Hematopoietic multipotent progenitor cell treated with erythropoietin and hydrocortisone succinate and interleukin-3 and kit ligand, for 4 days (in vitro differentiated cells): ENCODE results near the gene NFIX.

ENCODE experiments used
- DNase-seq: peaks from one replicate; pipeline ENCODE4 v3.0.0-alpha.2; 2015

NFIX gene

GRCh38 chr19:13134626-13135025 is 139.4 kb downstream of the NFIX start:
- no peak for DNase-seq

- DNase-seq = no peak
Observed at GRCh38 chr19:13135068-13136062, 140.1 kb downstream of the NFIX start.

DNA sequence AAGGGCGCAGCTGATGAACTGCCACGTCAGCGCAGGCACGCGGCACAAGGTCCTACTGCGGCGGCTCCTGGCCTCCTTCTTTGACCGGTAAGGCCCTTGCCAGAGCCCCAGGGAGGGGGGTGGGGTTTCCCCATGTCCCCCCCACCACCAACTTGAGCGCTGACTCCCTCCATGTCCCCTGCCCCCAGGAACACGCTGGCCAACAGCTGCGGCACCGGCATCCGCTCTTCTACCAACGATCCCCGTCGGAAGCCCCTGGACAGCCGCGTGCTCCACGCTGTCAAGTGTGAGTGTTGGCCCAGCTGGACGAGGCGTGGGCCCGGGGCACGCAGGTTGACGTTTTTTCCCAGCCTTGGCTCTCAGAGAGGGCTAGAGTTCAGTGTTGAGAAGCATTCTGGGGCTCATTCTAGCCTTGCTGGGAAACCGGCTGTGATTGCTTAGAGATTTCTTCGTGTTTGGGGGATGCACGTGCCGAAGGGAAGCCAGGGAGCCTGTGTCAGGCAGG is 142.1 kb downstream of the NFIX start:
- no peak for DNase-seq

DNA sequence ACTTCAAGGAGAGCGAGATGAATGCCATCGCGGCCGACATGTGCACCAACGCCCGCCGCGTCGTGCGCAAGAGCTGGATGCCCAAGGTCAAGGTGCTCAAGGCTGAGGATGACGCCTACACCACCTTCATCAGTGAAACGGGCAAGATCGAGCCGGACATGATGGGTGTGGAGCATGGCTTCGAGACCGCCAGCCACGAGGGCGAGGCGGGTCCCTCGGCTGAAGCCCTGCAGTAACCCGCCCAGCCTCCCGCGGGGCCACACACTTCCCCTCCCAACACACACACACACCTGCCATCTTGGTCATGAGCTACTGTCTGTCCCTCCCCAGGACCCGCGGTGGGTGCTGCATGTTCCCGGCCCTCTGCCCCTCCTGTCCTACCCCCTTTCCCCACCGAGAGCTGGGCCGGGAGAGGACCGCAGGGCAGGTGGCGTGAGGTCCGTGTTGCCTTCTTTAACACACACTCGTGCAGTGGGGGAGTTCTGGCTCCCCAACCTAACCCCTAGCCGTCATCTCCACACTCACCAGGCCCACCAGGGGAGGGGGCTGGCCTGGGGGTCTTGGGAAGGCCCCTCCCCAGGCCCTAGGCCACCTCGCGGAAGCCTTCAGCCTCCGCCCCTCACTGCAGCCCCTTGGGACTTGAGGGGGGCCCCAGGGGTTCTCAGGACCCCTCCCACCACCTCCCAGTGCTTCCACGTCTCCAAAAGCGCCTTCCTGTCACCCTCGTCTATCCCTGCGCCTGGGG is 143.1 kb downstream of the NFIX start:
- no peak for DNase-seq

- DNase-seq = no peak
Observed at GRCh38 chr19:13138916-13139198, 143.6 kb downstream of the NFIX start.

DNA sequence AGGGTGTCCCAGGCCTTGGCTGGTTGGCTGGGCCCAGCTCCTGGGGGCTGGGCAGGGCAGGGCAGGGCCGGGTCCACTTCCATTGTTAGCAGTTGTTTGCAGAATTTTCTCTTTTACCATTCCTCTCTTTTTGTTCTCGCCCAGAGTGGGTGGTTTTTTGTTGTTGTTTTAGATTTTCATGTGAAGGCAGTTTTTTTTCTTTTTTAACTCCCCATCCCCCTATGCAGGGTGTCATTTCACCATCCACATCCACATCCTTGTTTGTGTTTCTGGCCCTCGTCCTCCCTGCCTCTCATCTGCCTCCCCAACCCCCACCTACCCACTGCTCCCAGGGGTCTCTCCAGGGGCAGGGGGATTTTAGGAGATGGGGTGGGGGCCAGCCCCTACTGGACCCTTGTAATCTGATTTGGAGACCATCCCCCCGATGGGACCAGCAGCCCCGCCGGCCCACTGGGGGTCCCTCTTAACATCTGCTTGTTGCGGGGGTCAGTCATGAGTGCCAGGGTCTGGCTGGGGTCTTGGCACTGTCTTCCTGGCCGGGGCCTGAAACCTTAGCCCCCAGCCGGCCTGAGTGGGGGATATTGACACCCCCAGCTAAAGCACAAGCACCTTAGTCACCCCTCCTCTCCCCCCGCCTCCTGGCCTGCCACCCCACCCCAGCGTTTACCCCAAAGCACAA is 144.5 kb downstream of the NFIX start:
- DNase-seq = no peak

DNA sequence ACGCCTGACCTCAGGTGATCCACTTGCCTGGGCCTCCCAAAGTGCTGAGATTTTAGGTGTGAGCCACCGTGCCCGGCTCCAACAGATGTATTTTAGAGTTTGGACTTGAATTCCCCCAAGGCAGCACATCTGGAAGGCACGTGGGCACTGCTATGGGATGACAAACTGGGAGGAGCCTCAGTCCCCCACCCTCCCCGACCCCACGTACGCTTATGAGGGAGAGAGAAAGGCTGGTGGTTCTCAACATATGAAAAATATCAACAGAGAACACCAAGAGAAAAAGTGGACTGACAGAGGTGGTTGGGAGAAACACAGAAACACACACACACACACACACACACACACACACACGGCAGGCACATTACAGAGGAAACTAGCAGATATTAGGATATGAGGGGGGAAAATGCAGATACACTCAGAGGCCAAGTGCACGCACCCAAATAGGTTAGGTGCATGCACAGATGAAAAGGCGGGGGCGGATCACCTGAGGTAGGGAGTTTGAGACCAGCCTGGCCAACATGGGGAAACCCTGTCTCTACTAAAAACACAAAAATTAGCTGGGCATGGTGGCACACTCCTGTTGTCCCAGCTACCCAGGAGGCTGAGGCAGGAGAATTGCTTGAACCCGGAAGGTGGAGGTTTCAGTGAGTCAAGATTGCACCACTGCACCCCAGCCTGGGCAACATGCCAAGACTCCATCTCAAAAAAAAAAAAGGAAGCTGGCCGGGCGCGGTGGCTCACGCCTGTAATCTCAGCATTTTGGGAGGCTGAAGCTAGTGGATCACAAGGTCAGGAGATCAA is 151.7 kb downstream of the NFIX start:
- DNase-seq = peak; percentile 82
